HCEC 1CT (cell line): ENCODE results near the gene FOXN3.
A peak's percentile ranks its signal among the peaks of the same experiment; 100 is the strongest.

Experiments
- DNase-seq: peaks from one replicate; pipeline ENCODE4 v3.0.0-alpha.2; 2017

Gene FOXN3, protein sequence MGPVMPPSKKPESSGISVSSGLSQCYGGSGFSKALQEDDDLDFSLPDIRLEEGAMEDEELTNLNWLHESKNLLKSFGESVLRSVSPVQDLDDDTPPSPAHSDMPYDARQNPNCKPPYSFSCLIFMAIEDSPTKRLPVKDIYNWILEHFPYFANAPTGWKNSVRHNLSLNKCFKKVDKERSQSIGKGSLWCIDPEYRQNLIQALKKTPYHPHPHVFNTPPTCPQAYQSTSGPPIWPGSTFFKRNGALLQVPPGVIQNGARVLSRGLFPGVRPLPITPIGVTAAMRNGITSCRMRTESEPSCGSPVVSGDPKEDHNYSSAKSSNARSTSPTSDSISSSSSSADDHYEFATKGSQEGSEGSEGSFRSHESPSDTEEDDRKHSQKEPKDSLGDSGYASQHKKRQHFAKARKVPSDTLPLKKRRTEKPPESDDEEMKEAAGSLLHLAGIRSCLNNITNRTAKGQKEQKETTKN

DNA sequence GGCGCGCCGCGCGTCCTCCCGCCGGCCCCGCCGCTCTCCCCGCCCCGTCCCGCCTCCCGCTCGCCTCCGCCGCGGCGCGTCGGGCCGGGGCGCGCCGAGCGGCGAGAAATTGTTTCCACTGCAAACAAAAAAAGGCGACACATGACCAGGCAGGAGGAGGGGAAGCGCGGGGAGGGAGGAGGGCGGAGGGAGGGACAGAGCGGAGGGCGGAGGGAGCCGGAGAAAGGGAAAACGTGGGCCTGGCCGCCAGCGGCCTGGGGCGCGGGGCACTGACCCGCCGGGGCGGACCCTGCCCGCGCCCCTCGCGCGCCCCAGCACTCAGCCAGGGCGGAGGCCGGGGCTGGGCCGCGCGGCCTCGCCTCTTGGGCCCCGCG, at the start of gene FOXN3:
FOXN3 (minus strand) TSS at position 143 of the 374 bp plus-strand sequence. CDS start 4,757 bp downstream, outside the sequence.
- peak; percentile 88 for DNase-seq

DNA sequence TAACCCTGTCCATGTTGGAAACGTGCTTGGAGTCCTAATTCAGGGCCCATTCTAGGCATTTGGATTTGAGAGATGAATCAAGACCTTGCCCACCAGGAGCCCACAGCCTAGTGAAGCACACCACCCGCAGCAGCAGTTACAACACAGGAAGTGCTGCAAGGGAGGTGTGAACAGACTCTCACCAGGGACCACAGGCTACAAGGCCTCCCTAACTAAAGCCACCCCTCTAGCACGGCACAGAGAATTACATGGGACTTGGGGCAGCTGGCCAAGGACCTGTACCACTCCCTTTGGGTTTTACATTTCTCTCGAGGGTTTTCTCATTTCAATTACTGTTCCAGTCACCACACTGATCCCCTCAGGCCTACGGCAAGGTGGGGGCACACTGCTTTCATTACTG, 49.5 kb upstream of the FOXN3 start:
- no peak for DNase-seq

DNA sequence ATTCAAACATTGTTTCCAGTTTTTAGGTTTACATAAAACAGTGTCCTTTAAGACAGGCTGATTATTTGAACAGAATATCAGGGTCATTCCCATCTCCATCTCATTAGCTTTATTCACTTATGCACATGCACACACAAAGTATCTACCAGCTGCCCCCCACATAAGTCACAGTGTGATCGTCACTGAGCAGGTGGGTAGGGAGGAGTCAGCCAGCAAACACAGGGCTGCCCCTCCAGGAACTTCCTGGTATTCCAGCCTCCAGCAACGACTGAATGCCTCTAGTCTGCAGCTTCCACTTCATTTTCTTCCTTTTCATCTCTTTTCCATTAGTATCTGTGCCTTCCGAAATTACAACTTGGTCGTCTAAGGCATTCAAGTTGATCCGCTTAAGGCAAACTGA, 48.8 kb upstream of the FOXN3 start:
- DNase-seq, result no peak

DNA sequence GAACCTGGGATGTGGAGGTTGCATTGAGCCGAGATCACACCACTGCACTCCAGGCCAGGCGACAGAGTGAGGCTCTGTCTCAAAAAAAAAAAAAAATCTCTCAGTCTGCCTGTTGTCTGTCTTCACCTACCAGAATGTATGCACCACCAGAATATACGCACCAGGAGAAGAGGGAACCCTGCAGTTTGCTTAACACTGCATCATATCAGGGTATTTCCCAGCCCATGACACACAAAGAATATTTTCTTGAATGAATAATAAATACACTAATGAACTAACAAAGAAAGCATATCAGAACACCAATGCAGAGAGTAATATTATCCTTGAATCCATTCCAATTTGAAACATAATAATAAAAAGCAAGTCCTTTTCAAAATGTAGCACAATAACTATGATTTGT, 44.2 kb upstream of the FOXN3 start:
- no peak for DNase-seq

DNA sequence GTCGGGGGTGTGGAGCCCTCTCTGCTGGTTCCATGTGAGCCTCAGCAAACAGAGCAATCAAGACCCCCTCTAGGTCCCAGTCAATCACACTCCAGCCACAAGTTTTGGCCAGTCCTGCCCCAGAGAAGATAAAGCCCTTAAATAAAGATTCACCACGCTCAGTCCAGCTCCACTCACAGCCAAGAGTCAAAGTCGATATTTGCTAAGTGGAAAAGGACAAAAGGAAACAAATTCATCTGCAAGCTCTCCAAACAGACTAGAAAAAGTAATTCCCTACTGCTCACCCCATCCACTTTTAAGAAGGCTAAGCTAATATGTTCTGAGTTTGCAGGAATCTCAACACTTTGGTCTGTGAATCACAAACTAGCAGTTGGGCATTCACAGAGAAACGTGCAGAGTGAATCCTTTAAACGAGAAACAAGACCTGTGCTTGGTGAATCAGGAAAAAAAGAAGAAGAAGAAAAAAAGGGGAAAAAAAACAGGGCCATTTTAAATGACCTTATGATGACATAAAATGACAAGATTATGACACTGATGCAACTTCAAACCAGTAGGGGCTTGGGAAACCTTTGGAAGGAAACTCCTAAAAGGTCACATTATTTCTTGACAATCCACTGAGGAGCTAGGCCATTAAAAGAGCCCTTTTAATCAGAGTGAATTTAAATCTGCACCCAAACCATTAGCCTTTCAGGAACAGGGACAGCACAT, 41.8 kb upstream of the FOXN3 start:
- DNase-seq, result no peak

DNA sequence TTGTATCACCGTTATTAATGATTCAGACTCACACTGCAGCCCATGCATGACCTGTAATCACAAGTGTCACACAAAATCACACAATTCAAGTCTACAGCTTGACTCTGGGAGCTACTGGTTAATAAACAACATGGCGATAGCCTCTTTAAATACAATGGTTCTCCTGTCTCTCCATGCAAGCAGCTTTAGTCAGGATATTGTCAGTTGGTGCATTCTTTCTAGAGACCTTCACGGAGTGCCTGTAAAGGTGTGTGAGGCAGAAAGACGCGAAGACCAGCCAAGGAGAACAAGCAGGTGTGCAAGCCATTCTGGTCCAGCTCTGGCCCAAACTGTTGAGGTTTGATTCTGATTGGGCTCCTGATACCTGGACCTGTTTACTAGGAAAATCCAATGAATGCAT, 40.0 kb upstream of the FOXN3 start:
- DNase-seq, result no peak

DNA sequence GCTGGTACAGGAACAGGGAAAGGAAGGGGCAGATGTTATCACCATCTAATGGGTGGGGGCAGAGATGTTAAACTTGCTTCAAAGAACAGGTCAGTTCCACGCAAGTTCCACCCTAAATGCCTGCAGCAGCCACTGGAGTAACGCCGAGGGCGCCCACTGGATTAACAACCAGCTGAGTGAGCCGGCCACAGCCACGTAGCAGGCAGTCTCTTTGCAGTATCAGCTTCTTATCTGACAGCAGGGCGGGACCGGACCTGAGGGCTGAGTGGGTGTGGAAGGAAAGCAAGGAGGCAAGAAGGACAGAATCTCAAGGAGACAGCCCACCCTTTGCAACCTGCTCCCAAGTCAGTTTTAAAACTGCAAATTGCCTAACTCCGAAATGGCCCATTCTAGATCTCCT, 38.4 kb upstream of the FOXN3 start:
- DNase-seq, result no peak

DNA sequence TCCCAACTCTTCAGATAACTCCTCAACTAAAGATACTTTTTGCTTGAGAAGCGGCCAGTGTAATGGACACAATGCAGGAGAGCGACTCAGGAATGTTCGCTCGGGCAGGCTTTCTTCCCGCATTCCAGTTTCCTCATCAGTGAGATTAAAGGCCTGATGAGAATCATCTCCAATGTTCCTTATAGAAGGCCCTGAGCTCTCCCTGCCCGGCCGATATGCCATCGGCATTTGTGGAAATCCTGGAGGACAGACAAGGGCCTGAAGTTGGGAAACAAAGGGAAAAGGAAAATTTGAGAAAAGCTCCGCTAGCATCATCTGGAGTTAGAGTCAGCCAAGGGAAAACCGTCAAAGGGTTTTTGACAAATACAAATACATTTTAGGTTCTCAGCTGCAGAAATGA, 38.0 kb upstream of the FOXN3 start:
- DNase-seq, result no peak

DNA sequence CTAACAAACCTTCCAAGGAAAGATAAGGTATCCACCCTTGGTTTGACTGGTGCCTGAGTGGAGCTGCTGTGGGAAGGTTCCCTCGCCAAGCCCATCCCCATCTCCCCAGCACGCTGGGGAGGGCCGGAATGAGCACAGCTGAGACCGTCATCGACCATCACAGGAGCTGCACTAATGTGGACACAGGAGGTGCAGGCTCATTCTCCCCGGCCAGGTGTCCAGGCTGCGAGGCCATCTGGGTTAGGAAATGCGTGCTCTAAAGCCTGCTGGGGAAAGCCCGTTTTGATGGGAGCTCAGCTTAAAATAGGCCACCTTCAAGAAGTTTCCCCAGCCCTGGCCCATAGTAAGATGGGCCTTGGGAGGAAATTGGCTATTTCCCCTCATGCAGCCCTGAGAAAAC, 35.2 kb upstream of the FOXN3 start:
- no peak for DNase-seq

DNA sequence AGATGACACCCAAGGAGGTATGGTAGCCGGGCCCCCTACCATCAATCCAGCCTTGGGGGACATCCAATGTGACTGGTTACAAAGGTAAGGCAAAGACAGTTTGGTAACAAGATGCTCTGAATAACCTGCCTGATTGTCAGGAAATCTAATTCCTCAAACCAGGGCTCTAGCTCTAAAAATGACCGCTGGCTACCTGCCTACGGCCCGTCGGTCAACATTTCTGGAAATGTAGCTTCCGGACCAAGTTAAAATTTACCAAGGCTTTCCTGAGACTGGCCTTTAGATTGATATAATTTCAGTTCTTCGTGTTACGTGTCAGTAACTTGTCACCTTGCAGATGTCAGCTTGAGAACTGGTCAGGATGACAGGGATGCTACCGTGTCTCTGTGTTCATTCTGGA, 34.2 kb upstream of the FOXN3 start:
- DNase-seq, result no peak

DNA sequence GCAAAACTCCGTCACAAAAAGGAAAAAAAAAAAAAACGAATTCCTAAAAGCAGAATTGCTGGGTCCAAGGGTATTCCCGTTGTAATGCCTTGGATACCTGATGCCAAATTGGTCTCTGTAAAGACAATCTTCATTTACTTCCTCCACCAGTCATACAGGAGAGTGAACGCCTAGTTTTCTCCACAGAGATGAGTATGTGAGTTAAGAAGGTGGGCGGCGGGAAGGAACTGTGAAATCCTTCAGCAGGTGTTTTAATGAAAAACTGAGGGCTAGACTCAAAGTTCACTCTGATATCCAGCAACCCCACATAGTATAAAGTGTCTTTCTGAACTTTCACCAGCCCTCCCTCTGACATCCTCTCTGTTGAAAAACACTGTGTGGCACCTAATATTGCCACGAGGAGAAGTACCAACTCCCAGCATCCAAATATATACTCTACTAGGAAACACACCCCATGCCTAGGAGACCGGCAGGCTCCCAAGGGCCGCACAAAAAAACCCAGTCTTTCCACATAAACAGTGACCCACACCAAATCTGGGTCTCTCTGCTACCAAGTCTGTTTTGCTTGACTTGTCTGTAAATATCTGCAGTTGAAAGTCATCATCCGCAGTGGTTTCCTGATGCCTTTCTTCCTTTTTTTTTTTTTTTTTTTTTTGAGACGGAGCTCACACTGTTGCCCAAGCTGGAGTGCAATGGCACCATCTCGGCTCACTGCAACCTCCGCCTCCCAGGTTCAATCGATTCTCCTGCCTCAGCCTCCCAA, 30.3 kb upstream of the FOXN3 start:
- DNase-seq, result no peak

DNA sequence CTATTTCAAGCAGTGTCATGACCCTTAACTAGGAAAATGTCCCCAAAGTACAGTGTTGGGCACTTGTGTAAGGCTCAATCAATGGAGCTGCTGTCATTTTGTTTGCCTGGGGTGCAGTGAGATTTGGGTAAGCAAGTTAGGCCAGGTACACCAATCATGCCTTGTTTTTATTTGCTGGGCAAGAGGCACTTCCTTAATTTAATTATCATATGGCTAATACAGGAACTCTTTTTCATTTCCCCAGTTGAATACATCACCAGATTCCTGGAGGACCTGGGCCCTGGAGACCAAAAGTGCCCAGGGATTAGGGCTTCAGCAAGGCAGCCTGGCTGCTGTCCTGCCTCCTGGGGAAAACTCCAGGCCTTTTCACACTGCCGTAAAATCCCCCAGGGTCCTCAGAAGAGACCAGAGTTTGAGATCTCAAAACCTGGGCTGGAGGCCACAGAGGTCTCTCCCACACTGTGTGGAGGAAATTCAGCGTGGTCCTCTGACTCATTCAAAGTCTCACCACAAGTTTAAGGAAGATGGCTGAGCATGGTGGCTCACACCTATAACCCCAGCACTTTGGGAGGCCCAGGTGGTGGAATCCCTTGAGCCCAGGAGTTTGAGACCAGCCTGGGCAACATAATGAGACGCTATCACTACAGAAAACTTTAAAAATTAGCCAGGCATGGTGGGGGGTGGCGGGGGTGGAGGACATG, 28.4 kb upstream of the FOXN3 start:
- no peak for DNase-seq

DNA sequence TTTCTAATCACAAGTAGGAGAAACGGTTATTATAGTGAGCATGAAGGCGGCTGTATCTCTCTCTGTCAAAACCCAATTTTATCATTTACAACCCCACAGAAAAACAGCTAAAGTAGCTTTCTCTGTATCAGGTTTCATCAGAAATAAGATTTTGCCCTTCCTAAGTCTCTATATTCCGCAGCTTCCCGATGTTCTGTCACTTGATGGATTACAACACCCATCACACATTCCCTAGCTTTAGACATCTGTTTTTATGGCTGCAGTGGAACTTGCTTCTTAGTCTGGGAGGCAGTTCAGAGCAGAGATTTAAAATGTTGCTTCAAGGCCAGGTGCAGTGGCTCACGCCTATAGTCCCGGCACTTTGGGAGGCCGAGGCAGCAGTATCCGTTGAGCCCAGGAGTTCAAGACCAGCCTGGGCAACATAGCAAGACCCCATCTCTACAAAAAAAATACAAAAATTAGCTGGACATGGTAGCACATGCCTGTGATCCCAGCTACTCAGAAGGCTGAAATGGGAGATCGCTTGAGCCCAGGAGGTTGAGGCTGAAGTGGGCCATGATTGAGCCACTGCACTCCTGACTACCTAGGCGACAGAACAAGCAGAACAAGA, 27.6 kb upstream of the FOXN3 start:
- no peak for DNase-seq

DNA sequence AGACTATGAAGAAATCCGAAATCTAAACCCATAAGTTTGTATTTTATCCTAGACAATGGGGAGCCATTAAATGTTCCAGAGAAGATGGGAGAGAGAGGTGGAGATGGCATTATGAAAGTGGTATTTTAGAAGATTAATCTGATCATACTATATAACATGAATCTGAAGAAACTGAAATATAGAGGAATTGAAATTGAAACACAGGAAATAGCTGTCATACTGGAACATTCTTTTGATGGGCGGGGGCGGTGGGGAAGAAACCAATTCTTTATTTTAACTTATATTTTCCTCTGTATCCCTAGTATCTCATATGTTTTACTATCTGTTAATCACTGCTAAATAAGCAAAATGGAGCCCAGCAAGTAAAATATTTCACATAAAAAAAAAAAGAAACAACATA, 27.0 kb upstream of the FOXN3 start:
- no peak for DNase-seq

DNA sequence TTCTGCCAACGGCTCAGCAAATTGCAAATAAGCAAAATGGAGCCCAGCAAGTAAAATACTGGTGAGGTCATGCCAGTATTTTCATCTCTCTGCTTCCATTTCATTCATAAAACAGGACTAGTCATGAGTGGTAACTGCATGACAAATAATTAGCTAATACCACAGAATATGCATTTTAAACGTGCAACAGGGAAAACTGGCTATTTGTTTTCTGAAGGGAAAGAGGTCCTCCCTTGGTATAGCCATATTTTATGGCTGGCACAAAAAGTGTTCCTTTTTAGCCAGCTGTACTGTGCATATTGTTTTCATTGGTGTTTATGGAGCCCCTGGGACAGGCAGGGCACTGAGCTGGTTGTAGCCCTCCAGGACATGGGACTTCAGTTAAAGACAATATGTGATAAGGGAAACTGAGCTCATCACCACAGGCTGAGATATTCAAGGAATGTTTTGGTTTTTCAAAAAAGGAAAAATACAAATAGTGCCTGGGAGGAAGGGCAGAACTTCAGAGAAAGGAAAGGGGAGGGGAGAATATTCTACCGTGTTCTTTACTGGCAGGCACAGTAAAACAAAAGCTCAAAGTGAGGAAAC, 26.1 kb upstream of the FOXN3 start:
- peak; percentile 38 for DNase-seq

DNA sequence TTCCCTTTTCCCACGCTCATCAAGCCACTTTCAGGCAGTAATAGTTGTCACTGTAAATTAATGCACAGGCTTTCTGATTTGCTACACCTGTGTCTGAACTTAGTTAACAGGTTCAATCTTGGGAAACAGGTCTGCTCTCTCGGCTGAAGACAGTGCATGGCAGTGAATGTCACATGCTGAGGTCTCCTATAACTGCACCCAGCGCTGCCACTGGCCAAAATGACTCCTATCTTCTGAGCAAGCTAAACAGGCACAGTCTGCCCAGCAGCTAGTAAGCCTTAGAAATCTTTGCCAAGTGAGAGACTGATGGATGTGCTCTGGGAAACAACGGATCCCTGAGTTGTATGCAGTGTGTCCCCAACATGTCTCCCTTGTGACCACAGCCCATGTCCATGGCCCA, 25.2 kb upstream of the FOXN3 start:
- no peak for DNase-seq

DNA sequence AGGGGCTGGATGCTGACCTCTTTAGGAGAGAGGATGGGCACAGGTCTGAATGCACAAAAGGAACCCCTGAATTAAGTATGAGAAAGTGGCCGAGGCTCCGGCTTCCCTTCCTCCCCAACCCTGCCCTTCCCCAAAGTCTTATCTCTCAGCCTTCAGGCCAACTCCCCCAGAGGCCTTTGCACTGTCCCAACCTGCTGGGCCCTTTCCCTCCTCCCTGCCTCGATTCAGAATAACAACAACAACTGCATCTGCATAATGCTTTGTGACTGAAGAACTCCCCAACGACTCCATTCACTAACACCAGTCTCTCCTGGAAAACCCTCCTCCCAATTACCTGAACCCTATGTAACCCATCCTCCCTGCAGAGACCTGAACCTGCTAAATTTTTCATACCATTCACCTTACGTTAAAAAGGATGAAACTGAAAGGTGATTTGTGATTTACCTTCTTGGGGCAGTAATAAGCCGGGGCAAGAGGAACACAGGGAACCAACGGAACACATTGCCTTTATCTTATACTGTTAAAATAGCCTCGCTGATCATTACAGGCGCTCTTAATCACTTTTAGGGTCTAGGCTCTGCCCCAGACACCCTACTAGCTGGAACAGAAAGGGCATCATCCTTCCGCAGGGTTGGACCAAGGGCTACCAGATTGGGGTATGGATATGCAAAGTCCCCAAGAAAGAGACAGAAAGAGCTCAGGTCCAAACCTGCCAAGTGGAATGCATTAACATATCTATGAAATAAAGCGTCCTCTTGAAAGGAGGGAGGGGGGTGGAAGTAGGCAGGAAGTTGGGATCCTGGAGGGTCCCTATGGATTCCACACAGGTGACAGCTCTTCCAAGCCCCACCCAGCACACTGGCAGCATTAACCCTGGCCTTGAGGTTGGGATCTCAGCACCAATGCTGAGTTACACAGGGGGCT, 24.2 kb upstream of the FOXN3 start:
- DNase-seq, result no peak

DNA sequence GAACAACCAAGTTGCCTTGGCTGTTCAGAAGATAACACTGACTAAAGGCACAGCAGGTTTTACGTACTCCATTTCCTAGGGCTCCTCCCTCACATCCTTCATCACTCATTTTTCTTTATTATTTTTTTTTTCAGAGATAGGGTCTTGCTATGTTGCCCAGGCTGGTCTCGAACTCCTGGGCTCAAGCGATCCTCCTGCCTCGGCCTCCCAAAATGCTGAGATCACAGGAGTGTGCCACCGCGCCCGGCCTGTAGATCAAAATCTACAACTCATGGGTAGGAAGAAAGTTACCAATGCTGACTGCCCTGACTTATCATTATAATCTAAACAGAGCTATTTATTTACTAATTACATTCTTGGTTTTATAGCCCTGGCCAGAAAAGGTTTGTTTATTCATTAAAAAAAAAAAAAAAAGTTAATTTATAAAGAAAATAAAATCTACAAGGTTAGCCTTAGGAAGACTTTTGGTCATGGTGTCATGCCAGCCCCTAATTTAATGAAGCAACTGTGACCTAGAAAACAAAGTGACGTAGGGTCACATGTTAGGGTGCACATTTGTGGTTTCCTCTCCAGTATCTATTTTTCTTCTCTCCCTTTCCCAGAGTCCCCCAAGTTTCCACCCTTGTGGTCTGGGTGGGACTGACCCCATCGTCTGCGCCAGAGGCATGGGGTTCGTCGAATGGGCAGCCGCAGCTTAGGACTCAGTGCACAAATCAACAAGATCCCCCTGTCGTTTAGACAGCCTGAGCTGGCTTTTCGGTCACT, 19.0 kb upstream of the FOXN3 start:
- DNase-seq, result no peak

DNA sequence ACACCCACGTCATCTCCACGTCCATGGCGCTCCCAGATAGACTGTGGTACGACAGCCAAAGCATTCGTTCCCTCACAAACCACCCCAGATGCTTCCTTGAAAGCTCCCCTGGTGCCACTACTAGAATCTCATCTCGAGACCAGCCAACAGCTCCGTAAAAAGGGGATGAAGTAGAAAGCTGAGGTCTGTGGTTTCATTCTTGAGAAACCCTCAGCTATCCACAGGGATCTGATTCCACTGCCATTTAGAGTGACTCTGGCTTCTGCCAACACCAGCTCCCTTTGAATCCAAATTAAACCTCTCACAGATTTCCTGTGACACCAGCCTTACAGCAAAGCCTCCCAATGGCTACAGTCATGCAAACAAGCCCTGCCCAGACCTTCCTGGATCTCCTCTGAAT, 18.5 kb upstream of the FOXN3 start:
- no peak for DNase-seq

DNA sequence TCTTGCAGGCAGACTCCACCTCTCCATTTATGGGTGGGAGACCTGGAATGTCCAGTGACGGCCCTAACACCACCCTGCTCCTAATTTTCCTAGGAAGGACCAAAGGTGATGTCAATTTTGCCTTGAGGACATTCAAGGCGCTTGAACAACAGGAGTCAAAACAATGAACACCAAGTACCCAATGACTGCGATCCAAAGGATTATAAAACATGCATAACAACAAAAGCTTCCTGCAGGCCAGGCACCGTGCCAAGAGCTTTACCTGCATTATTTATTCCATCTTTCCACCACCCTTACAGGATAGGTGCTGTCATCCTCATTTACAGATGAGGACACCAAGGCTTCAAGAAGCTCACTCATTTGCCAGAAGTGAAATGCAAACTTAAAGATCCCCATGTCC, 15.2 kb upstream of the FOXN3 start:
- DNase-seq, result no peak
